Lung (tissue), 16 donors: ENCODE measurements around the gene ADORA3. TPM values are rescaled to one million over a fixed set of nuclear protein-coding genes. Genes with fewer than 3 reads are reported as not detected.
A peak's percentile ranks its signal among the peaks of the same experiment; 100 is the strongest.

ENCODE experiments used
- ATAC-seq: fragments of 200-7000 bp; cut with Tn5 transposase; one replicate; pipeline ENCODE4 v1.9.1; 2020; ENCODE audit warnings: moderate number of reproducible peaks; ENCODE audit not compliant: insufficient read depth, low FRiP score
- DNase-seq, 3 donors: peaks; one replicate each; pipeline ENCODE4 v3.0.0-alpha.2; 2013 to 2017
- H3K27ac ChIP-seq, 2 donors: one replicate each; pipeline ENCODE4 v1.5.1; 2013; ENCODE audit warnings: mild to moderate bottlenecking in 2 of 2, moderate library complexity in 2 of 2, control low read depth in 1 of 2, inconsistent platforms in 1 of 2, low read depth in 1 of 2, low read length in 1 of 2
- H3K27me3 ChIP-seq, 3 donors: one replicate each; pipeline ENCODE4 v1.5.1; 2013; ENCODE audit warnings: low read length in 2 of 3; ENCODE audit not compliant: control insufficient read depth in 3 of 3, insufficient read depth in 3 of 3
- H3K36me3 ChIP-seq, 4 donors: one replicate each; pipeline ENCODE4 v1.5.1; 2013; ENCODE audit warnings: low read length in 4 of 4, mild to moderate bottlenecking in 1 of 4, moderate library complexity in 1 of 4; ENCODE audit not compliant: control insufficient read depth in 4 of 4, insufficient read depth in 4 of 4
- H3K4me1 ChIP-seq, 5 donors: one replicate each; pipeline ENCODE4 v1.5.1; 2013; ENCODE audit warnings: low read length in 5 of 5, mild to moderate bottlenecking in 2 of 5, moderate library complexity in 1 of 5; ENCODE audit not compliant: control insufficient read depth in 5 of 5, insufficient read depth in 5 of 5
- H3K4me3 ChIP-seq: one replicate; pipeline ENCODE4 v1.5.1; 2013; ENCODE audit warnings: mild to moderate bottlenecking, control low read depth, moderate library complexity
- H3K9ac ChIP-seq, 2 donors: one replicate each; pipeline ENCODE4 v1.5.1; 2013; ENCODE audit warnings: low read length in 2 of 2, control low read depth in 1 of 2; ENCODE audit not compliant: insufficient read depth in 1 of 2
- H3K9me3 ChIP-seq, 4 donors: one replicate each; pipeline ENCODE4 v1.5.1; 2013; ENCODE audit warnings: low read length in 3 of 4, mild to moderate bottlenecking in 1 of 4, moderate library complexity in 1 of 4; ENCODE audit not compliant: control insufficient read depth in 4 of 4, insufficient read depth in 3 of 4
- CTCF ChIP-seq: IDR thresholded peaks from 2 replicates; pipeline ENCODE4 v1.5.1; 2012; ENCODE audit warnings: mild to moderate bottlenecking; ENCODE audit errors: control extremely low read depth, extremely low read depth
- WGBS, 2 donors: extraction: QIAGEN DNeasy Blood & Tissue Kit; methylation state at CpG; one replicate each; pipeline ENCODE4 v1.1.7; 2013; 5-methylcytosine and 5-hydroxymethylcytosine counted together
- long read RNA-seq, 5 donors: transcript quantifications; one replicate each; lab custom pipeline, GENCODE V29; 2026
- polyA plus RNA-seq, 2 donors: library from polyadenylated mRNA; stranded (reverse); fragments of 200-250 nt; gene quantifications; one replicate each; pipeline ENCODE4 v1.2.1, GENCODE V29; 2013
- total RNA-seq, 2 donors: library from RNA; depleted of rRNA in 1 of 2; stranded (reverse); fragments of >200 nt in 1 of 2; gene quantifications; one replicate each; pipeline ENCODE4 v1.2.1, GENCODE V29; 2014 to 2021
- donor health status: control.
- donor health status: control.
- donor health status: Bipolar disorder and iron deficiency.
- donor health status: healthy.
- donor health status: DM: yes; HTN: yes; CAD: no.

ADORA3 gene
- total RNA-seq = 1 to 10 TPM; 1.1 to 5.6 TPM
- 10 to 100 TPM in 1 of 2 donors, 1 to 10 TPM in 1; 2.2 to 10.3 TPM for polyA plus RNA-seq
- long read RNA-seq, donor 1 = 0 reads
- long read RNA-seq, donor 2 = 0 reads
- long read RNA-seq, donor 3 = 0 reads
- long read RNA-seq, donor 4 = 0 reads
- long read RNA-seq, donor 5 = 0 reads

GRCh38 chr1:111503585-111504060, at the start of gene ADORA3, which contains the start of gene TMIGD3:
ADORA3 (minus strand) TSS chr1:111503633; CDS start chr1:111503354, 279 bp downstream.
TMIGD3 (minus strand) TSS chr1:111503633; CDS start chr1:111503354, 279 bp downstream.
- no peak for DNase-seq
- Histone ChIP-seq H3K27ac (peak within 1 kb of the TSS in 1 of 2 donors; percentile 40), H3K9me3 (no peaks in the 10 kb centered on the region), H3K4me1 (peaks cover 0 to 14% (median 3%) of the 10 kb centered on the region in 5 donors), H3K9ac (no peak within 1 kb of the TSS), H3K36me3 (no peaks in the 10 kb centered on the region), H3K27me3 (no peaks in the 10 kb centered on the region), H3K4me3 (no peak within 1 kb of the TSS)
- 20 to 37% methylated on average over 4 of the region's 4 CpGs for WGBS, 2 donors
- ATAC-seq = no peak
- TF ChIP-seq CTCF = no peak

GRCh38 chr1:111553196-111553595, 49.8 kb upstream of the ADORA3 start:
- no peak for TF ChIP-seq CTCF
- H3K9me3 ChIP-seq = no peaks in the 10 kb centered on the region
- ATAC-seq (no peak), DNase-seq (no peak)
- H3K36me3 ChIP-seq = no peaks in the 10 kb centered on the region
- no peak overlapping the region for H3K27ac ChIP-seq
- no peaks in the 10 kb centered on the region for H3K27me3 ChIP-seq
- no peak overlapping the region for H3K4me3 ChIP-seq
- no peaks in the 10 kb centered on the region for H3K4me1 ChIP-seq
- H3K9ac ChIP-seq = no peak overlapping the region
- WGBS, 2 donors = 92 to 95% methylated on average over 3 of the region's 3 CpGs

GRCh38 chr1:111552587-111552986, 49.2 kb upstream of the ADORA3 start:
- no peak for TF ChIP-seq CTCF

More at GRCh38 chr1:111552587-111552986, 49.2 kb upstream of the ADORA3 start:
- no peak for ATAC-seq
- Histone ChIP-seq H3K36me3 (no peaks in the 10 kb centered on the region), H3K9ac (no peak overlapping the region), H3K4me1 (no peaks in the 10 kb centered on the region), H3K27ac (no peak overlapping the region), H3K9me3 (no peaks in the 10 kb centered on the region), H3K27me3 (no peaks in the 10 kb centered on the region), H3K4me3 (no peak overlapping the region)
- no peak for DNase-seq
